OCI-LY3 (cell line): Measurements from ENCODE around the gene RIMOC1.
"Not testable (repeated sequence)": the region's sequence is repeated elsewhere in the genome, so short reads cannot be mapped to it uniquely, and the experiment has no call there.

Source experiments
- H2AFZ ChIP-seq: fragments of 200-600, 300-600 bp; shearing (Covaris generic); 2 replicates; pipeline ENCODE4 v1.6.0; 2014; ENCODE audit warnings: antibody characterized with exemption, low read depth, low read length
- H3K27ac ChIP-seq: fragments of 200-600, 300-600 bp; sonication (generic); 2 replicates; pipeline ENCODE4 v1.5.1; 2014; ENCODE audit warnings: mild to moderate bottlenecking, low read length, moderate library complexity, mixed read lengths
- H3K27me3 ChIP-seq: fragments of 200-600, 300-600 bp; sonication (generic); 2 replicates; pipeline ENCODE4 v1.6.1; 2014; ENCODE audit warnings: low read depth, low read length, mixed read lengths
- H3K36me3 ChIP-seq: fragments of 200-600, 300-600 bp; sonication (generic); replicated peaks from 2 replicates; pipeline ENCODE3; 2014; ENCODE audit warnings: low read depth, low read length, mixed read lengths
- H3K4me1 ChIP-seq: fragments of 300-600, 200-600 bp; sonication (generic); 2 replicates; pipeline ENCODE4 v1.6.1; 2014; ENCODE audit warnings: low read length, mixed read lengths
- H3K4me2 ChIP-seq: fragments of 200-600, 300-600 bp; sonication (generic); 2 replicates; pipeline ENCODE4 v1.6.1; 2014; ENCODE audit warnings: low read length, mixed read lengths
- H3K4me3 ChIP-seq: fragments of 300-600, 200-600 bp; sonication (generic); 2 replicates; pipeline ENCODE4 v1.5.1; 2014; ENCODE audit warnings: antibody characterized with exemption, mild to moderate bottlenecking, low read length, moderate library complexity
- H3K79me2 ChIP-seq: fragments of 300-600, 200-600 bp; shearing (Covaris generic); 2 replicates; pipeline ENCODE4 v1.6.1; 2014; ENCODE audit warnings: mild to moderate bottlenecking, low read length, mixed read lengths
- H3K9ac ChIP-seq: fragments of 300-600, 200-600 bp; shearing (Covaris generic); 2 replicates; pipeline ENCODE4 v1.6.0; 2014; ENCODE audit warnings: mild to moderate bottlenecking, low read length, moderate library complexity
- H3K9me3 ChIP-seq: fragments of 200-600, 300-600 bp; shearing (Covaris generic); 2 replicates; pipeline ENCODE4 v1.6.1; 2014; ENCODE audit warnings: low read length, mixed read lengths; ENCODE audit not compliant: insufficient read depth
- H4K20me1 ChIP-seq: fragments of 200-600, 300-600 bp; sonication (generic); 2 replicates; pipeline ENCODE4 v1.6.1; 2016; ENCODE audit warnings: low read length, mixed read lengths; ENCODE audit not compliant: insufficient read depth
- CTCF ChIP-seq: fragments of 200-600, 300-600 bp; sonication (generic); IDR thresholded peaks from 2 replicates; pipeline ENCODE4 v1.5.1; 2014; ENCODE audit warnings: antibody characterized with exemption, low read length, low read depth
- EZH2phosphoT487 ChIP-seq: fragments of 200-600 bp; shearing (Covaris generic); IDR thresholded peaks from 2 replicates; pipeline ENCODE4 v1.6.1; 2018; ENCODE audit warnings: antibody characterized with exemption, mixed run types, low read depth

The RIMOC1 gene

GRCh38 chr5:41940641-41941040, 36.5 kb downstream of the RIMOC1 start:
- H3K4me2 ChIP-seq, result no peak overlapping the region
- no peaks in the 10 kb centered on the region for H3K27me3 ChIP-seq
- H3K36me3 ChIP-seq, result no peaks in the 10 kb centered on the region
- H4K20me1 ChIP-seq, result no peaks in the 10 kb centered on the region
- H2AFZ ChIP-seq, result no peak overlapping the region
- H3K9ac ChIP-seq, result no peak overlapping the region
- TF ChIP-seq CTCF (no peak), EZH2phosphoT487 (no peak)
- H3K9me3 ChIP-seq, result no peaks in the 10 kb centered on the region
- no peaks in the 10 kb centered on the region for H3K4me1 ChIP-seq
- H3K79me2 ChIP-seq, result no peaks in the 10 kb centered on the region
- no peak overlapping the region for H3K27ac ChIP-seq
- no peak overlapping the region for H3K4me3 ChIP-seq

GRCh38 chr5:41945332-41945955, 41.3 kb downstream of the RIMOC1 start:
- not testable (repeated sequence) for H3K9me3 ChIP-seq, H2AFZ ChIP-seq

DNA sequence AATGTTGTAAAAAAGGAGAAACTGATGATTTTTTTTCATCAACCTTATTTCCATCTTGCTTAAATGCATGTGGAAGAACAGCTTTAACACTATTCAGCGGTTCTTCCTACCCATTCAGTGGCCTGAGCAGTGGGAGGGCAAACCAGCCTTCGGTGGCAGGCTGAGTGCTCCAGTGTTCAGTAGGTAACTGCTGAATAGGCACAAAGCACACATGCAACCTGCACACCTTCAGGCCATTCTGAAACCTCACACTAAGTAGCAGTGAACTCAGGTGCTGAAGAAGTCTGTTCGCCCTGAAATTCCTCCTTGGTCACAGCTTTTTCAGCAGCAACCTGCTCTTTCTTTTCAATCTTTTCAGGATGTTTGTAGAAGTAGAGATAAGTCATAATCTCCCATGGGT, 47.1 kb downstream of the RIMOC1 start:
- Histone ChIP-seq H2AFZ (no peak overlapping the region), H3K4me1 (no peaks in the 10 kb centered on the region), H4K20me1 (no peaks in the 10 kb centered on the region), H3K9ac (no peak overlapping the region), H3K4me2 (no peak overlapping the region), H3K27ac (no peak overlapping the region), H3K79me2 (no peaks in the 10 kb centered on the region), H3K4me3 (no peak overlapping the region), H3K9me3 (no peaks in the 10 kb centered on the region), H3K36me3 (no peaks in the 10 kb centered on the region), H3K27me3 (no peaks in the 10 kb centered on the region)
- no peak for TF ChIP-seq CTCF
- no peak for TF ChIP-seq EZH2phosphoT487

More at GRCh38 chr5:41945332-41945955, 41.3 kb downstream of the RIMOC1 start:
- not testable (repeated sequence) for H3K4me2 ChIP-seq, H3K36me3 ChIP-seq, H3K4me3 ChIP-seq, H3K4me1 ChIP-seq, H3K27me3 ChIP-seq, H3K79me2 ChIP-seq, H3K9ac ChIP-seq, H3K27ac ChIP-seq, H4K20me1 ChIP-seq
